Ectodermal cell (in vitro differentiated cells): ENCODE data around the gene GATB. TPM values are rescaled to one million over a fixed set of nuclear protein-coding genes. Genes with fewer than 3 reads are reported as not detected.

Experiments
- H3K27ac ChIP-seq: 2 replicates; pipeline ENCODE4 v1.7.0; 2013; ENCODE audit warnings: mild to moderate bottlenecking, low read depth, low read length; ENCODE audit not compliant: insufficient read depth, poor library complexity, severe bottlenecking
- H3K27me3 ChIP-seq: 2 replicates; pipeline ENCODE4 v1.7.0; 2013; ENCODE audit warnings: mild to moderate bottlenecking, low read length; ENCODE audit not compliant: insufficient read depth, control insufficient read depth, poor library complexity, severe bottlenecking
- H3K36me3 ChIP-seq: one replicate; pipeline ENCODE4 v1.7.0; 2013; ENCODE audit warnings: low read length; ENCODE audit not compliant: control insufficient read depth, insufficient read depth
- H3K4me1 ChIP-seq: one replicate; pipeline ENCODE4 v1.7.0; 2013; ENCODE audit warnings: low read length; ENCODE audit not compliant: control insufficient read depth, insufficient read depth
- H3K4me3 ChIP-seq: 2 replicates; pipeline ENCODE4 v1.7.0; 2013; ENCODE audit warnings: low read depth, low read length, control low read depth; ENCODE audit not compliant: insufficient read depth
- H3K9me3 ChIP-seq: 2 replicates; pipeline ENCODE4 v1.7.0; 2013; ENCODE audit warnings: mild to moderate bottlenecking, low read length, moderate library complexity; ENCODE audit not compliant: control insufficient read depth
- WGBS, 2 experiments: methylation state at CpG; one replicate each; pipeline ENCODE4 v1.1.7; 2013; ENCODE audit warnings: missing lambda C conversion rate in 2 of 2; 5-methylcytosine and 5-hydroxymethylcytosine counted together
- polyA plus RNA-seq, 4 experiments: library from polyadenylated mRNA; stranded (reverse); fragments of 50-300 nt; gene quantifications; one replicate each; pipeline ENCODE4 v1.2.3, GENCODE V29; 2013

GATB gene
- 25.4 TPM for polyA plus RNA-seq (2013, experiment 1 of 4)
- 21.3 TPM for polyA plus RNA-seq (2013, experiment 2 of 4)
- 17.6 TPM for polyA plus RNA-seq (2013, experiment 3 of 4)
- polyA plus RNA-seq (2013, experiment 4 of 4), result 17.9 TPM

GRCh38 chr4:151760712-151761661, at the start of gene GATB:
Gene GATB (minus strand): TSS chr4:151761007. CDS start chr4:151760982, 25 bp downstream.
- Histone ChIP-seq H3K36me3 (no peaks in the 10 kb centered on the region), H3K4me3 (peak within 1 kb of the TSS; percentile 97), H3K4me1 (no peaks in the 10 kb centered on the region), H3K27me3 (no peaks in the 10 kb centered on the region), H3K9me3 (no peaks in the 10 kb centered on the region), H3K27ac (peak within 1 kb of the TSS; percentile 69)
- WGBS, 2 experiments, result 7 to 9% methylated on average over 34 to 35 of the region's 35 CpGs

GRCh38 chr4:151810476-151810875, 49.7 kb upstream of the GATB start:
- no peaks in the 10 kb centered on the region for H3K36me3 ChIP-seq
- 88 to 93% methylated on average over 4 of the region's 4 CpGs for WGBS, 2 experiments

GRCh38 chr4:151809716-151810115, 48.9 kb upstream of the GATB start:
- WGBS, 2 experiments, result 92 to 94% methylated on average over 6 of the region's 6 CpGs
- Histone ChIP-seq H3K4me1 (no peaks in the 10 kb centered on the region), H3K27ac (no peak overlapping the region)

More at GRCh38 chr4:151810476-151810875, 49.7 kb upstream of the GATB start:
- Histone ChIP-seq H3K27me3 (no peaks in the 10 kb centered on the region), H3K4me1 (no peaks in the 10 kb centered on the region), H3K9me3 (no peaks in the 10 kb centered on the region), H3K27ac (no peak overlapping the region), H3K4me3 (no peak overlapping the region)

GRCh38 chr4:151808542-151808941, 47.7 kb upstream of the GATB start:
- no peaks in the 10 kb centered on the region for H3K27me3 ChIP-seq
- no peaks in the 10 kb centered on the region for H3K4me1 ChIP-seq
- no peak overlapping the region for H3K27ac ChIP-seq
- no peaks in the 10 kb centered on the region for H3K9me3 ChIP-seq
- no peaks in the 10 kb centered on the region for H3K36me3 ChIP-seq
- no peak overlapping the region for H3K4me3 ChIP-seq
- 94 to 97% methylated on average over 4 of the region's 4 CpGs for WGBS, 2 experiments

More at GRCh38 chr4:151809716-151810115, 48.9 kb upstream of the GATB start:
- Histone ChIP-seq H3K36me3 (no peaks in the 10 kb centered on the region), H3K27me3 (no peaks in the 10 kb centered on the region), H3K4me3 (no peak overlapping the region), H3K9me3 (no peaks in the 10 kb centered on the region)

- H3K27me3 ChIP-seq, result no peaks in the 10 kb centered on the region
- H3K4me1 ChIP-seq, result no peaks in the 10 kb centered on the region
- H3K4me3 ChIP-seq, result no peak overlapping the region
- no peak overlapping the region for H3K27ac ChIP-seq
- no peaks in the 10 kb centered on the region for H3K9me3 ChIP-seq
- WGBS, 2 experiments, result 94 to 95% methylated on average over 9 of the region's 9 CpGs
- H3K36me3 ChIP-seq, result no peaks in the 10 kb centered on the region
These were observed 47.3 kb upstream of the GATB start for GRCh38 chr4:151808120-151808529.

- no peaks in the 10 kb centered on the region for H3K4me1 ChIP-seq
- no peak overlapping the region for H3K27ac ChIP-seq
- H3K4me3 ChIP-seq, result no peak overlapping the region
- no peaks in the 10 kb centered on the region for H3K36me3 ChIP-seq
- H3K9me3 ChIP-seq, result no peaks in the 10 kb centered on the region
- 89 to 94% methylated on average over 7 of the region's 7 CpGs for WGBS, 2 experiments
- H3K27me3 ChIP-seq, result no peaks in the 10 kb centered on the region
These were observed 46.4 kb upstream of the GATB start for GRCh38 chr4:151807220-151807619.

GRCh38 chr4:151806511-151806927, 45.7 kb upstream of the GATB start:
- no peaks in the 10 kb centered on the region for H3K9me3 ChIP-seq
- H3K36me3 ChIP-seq, result no peaks in the 10 kb centered on the region
- WGBS, 2 experiments, result 79 to 81% methylated on average over 6 of the region's 6 CpGs
- H3K4me1 ChIP-seq, result no peaks in the 10 kb centered on the region
- H3K4me3 ChIP-seq, result no peak overlapping the region
- no peak overlapping the region for H3K27ac ChIP-seq
- no peaks in the 10 kb centered on the region for H3K27me3 ChIP-seq

GRCh38 chr4:151804821-151805220, 44.0 kb upstream of the GATB start:
- Histone ChIP-seq H3K4me3 (no peak overlapping the region), H3K4me1 (no peaks in the 10 kb centered on the region), H3K36me3 (no peaks in the 10 kb centered on the region), H3K27me3 (no peaks in the 10 kb centered on the region), H3K9me3 (no peaks in the 10 kb centered on the region), H3K27ac (no peak overlapping the region)
- 79 to 85% methylated on average over 1 of the region's 1 CpG for WGBS, 2 experiments

GRCh38 chr4:151804086-151804630, 43.4 kb upstream of the GATB start:
- Histone ChIP-seq H3K9me3 (no peaks in the 10 kb centered on the region), H3K27ac (no peak overlapping the region), H3K36me3 (no peaks in the 10 kb centered on the region), H3K4me1 (no peaks in the 10 kb centered on the region), H3K4me3 (no peak overlapping the region), H3K27me3 (no peaks in the 10 kb centered on the region)
- WGBS, 2 experiments, result 97 to 98% methylated on average over 4 of the region's 4 CpGs

- Histone ChIP-seq H3K36me3 (no peaks in the 10 kb centered on the region), H3K4me1 (no peaks in the 10 kb centered on the region), H3K27ac (no peak overlapping the region), H3K27me3 (no peaks in the 10 kb centered on the region), H3K9me3 (no peaks in the 10 kb centered on the region), H3K4me3 (no peak overlapping the region)
- 94 to 96% methylated on average over 4 of the region's 4 CpGs for WGBS, 2 experiments
These were observed 42.4 kb upstream of the GATB start for GRCh38 chr4:151803246-151803645.
